ENCODE results near the gene SKP1. TPM values are rescaled to one million over a fixed set of nuclear protein-coding genes. Genes with fewer than 3 reads are reported as not detected.

SKP1 gene
- total RNA-seq, 1 donor from 2014 or later = 399 TPM

- Histone ChIP-seq H3K9me3 (ENCODE audit: insufficient read depth, low read depth, low read length) (no peaks in the 10 kb centered on the region), H3K4me3 (ENCODE audit: insufficient read depth, low read depth, low read length) (no peak overlapping the region), H3K79me2 (ENCODE audit: insufficient read depth, low read length) (peaks cover 69% of the 10 kb centered on the region), H3K27me3 (ENCODE audit: insufficient read depth, low read length) (no peaks in the 10 kb centered on the region), H3K4me1 (ENCODE audit: insufficient read depth, low read length) (peaks cover 12% of the 10 kb centered on the region), H3K27ac (ENCODE audit: low read depth, low read length) (no peak overlapping the region), H2AFZ (ENCODE audit: low read depth, low read length) (no peak overlapping the region), H3K4me2 (ENCODE audit: low read length) (no peak overlapping the region), H4K20me1 (ENCODE audit: insufficient read depth, low read length) (peaks cover 92% of the 10 kb centered on the region), H3K36me3 (ENCODE audit: insufficient read depth, low read length) (peaks cover 56% of the 10 kb centered on the region), H3K9ac (ENCODE audit: low read length) (no peak overlapping the region)
- H3K27ac Mint-ChIP-seq (ENCODE audit: unreplicated experiment) = no peak overlapping the region
- no peak for FAIRE-seq
- no peaks in the 10 kb centered on the region for H3K27me3 Mint-ChIP-seq (ENCODE audit: low read depth, unreplicated experiment)
- H3K4me1 Mint-ChIP-seq (ENCODE audit: low read depth, unreplicated experiment) = peaks cover 18% of the 10 kb centered on the region
- H3K36me3 Mint-ChIP-seq (ENCODE audit: low read depth, unreplicated experiment) = peaks cover 23% of the 10 kb centered on the region
- no peak overlapping the region for H3K4me3 Mint-ChIP-seq (ENCODE audit: unreplicated experiment)
- H3K9me3 Mint-ChIP-seq (ENCODE audit: unreplicated experiment) = no peaks in the 10 kb centered on the region
- no peak for DNase-seq (ENCODE audit: low read depth)
- TF ChIP-seq EZH2 (IDR thresholded peaks at IDR 0.05; ENCODE audit: insufficient read depth, low read length) (no peak), CTCF (IDR thresholded peaks at IDR 0.05; ENCODE audit: insufficient read depth, low read depth, low read length) (no peak)
Observed at GRCh38 chr5:134148316-134148715, 28.4 kb downstream of the SKP1 start.

GRCh38 chr5:134146651-134147518 is 29.9 kb downstream of the SKP1 start:
- Histone ChIP-seq H3K79me2 (ENCODE audit: insufficient read depth, low read length) (peaks cover 70% of the 10 kb centered on the region), H3K4me2 (ENCODE audit: low read length) (no peak overlapping the region), H3K9ac (ENCODE audit: low read length) (no peak overlapping the region), H3K4me1 (ENCODE audit: insufficient read depth, low read length) (peaks cover 12% of the 10 kb centered on the region), H3K27me3 (ENCODE audit: insufficient read depth, low read length) (no peaks in the 10 kb centered on the region), H3K9me3 (ENCODE audit: insufficient read depth, low read depth, low read length) (no peaks in the 10 kb centered on the region), H3K36me3 (ENCODE audit: insufficient read depth, low read length) (peaks cover 48% of the 10 kb centered on the region), H2AFZ (ENCODE audit: low read depth, low read length) (no peak overlapping the region), H3K4me3 (ENCODE audit: insufficient read depth, low read depth, low read length) (no peak overlapping the region), H3K27ac (ENCODE audit: low read depth, low read length) (no peak overlapping the region), H4K20me1 (ENCODE audit: insufficient read depth, low read length) (peaks cover 90% of the 10 kb centered on the region)
- no peak overlapping the region for H3K27ac Mint-ChIP-seq (ENCODE audit: unreplicated experiment)
- FAIRE-seq = no peak
- H3K4me3 Mint-ChIP-seq (ENCODE audit: unreplicated experiment) = no peak overlapping the region
- no peaks in the 10 kb centered on the region for H3K9me3 Mint-ChIP-seq (ENCODE audit: unreplicated experiment)
- H3K27me3 Mint-ChIP-seq (ENCODE audit: low read depth, unreplicated experiment) = no peaks in the 10 kb centered on the region
- peaks cover 23% of the 10 kb centered on the region for H3K36me3 Mint-ChIP-seq (ENCODE audit: low read depth, unreplicated experiment)
- no peak for TF ChIP-seq CTCF (IDR thresholded peaks at IDR 0.05; ENCODE audit: insufficient read depth, low read depth, low read length)
- no peak for TF ChIP-seq EZH2 (IDR thresholded peaks at IDR 0.05; ENCODE audit: insufficient read depth, low read length)
- peaks cover 15% of the 10 kb centered on the region for H3K4me1 Mint-ChIP-seq (ENCODE audit: low read depth, unreplicated experiment)
- DNase-seq (ENCODE audit: low read depth) = no peak
